T-helper 17 cell (primary cell): ENCODE measurements around the gene TTC13. TPM values are rescaled to one million over a fixed set of nuclear protein-coding genes. Genes with fewer than 3 reads are reported as not detected.
"Not testable (repeated sequence)": the region's sequence is repeated elsewhere in the genome, so short reads cannot be mapped to it uniquely, and the experiment has no call there.

Source experiments
- ATAC-seq: fragments of 150-1000 bp; cut with Tn5 transposase; 2 replicates; pipeline ENCODE4 v1.10.0; 2021; ENCODE audit warnings: mild to moderate bottlenecking, moderate library complexity
- DNase-seq, 3 donors: peaks; one replicate each; pipeline versions ENCODE4 v3.0.0 to v3.0.0-alpha.2; 2020 to 2021
- H3K9me3 ChIP-seq: one replicate; pipeline ENCODE4 v1.7.0; 2013; ENCODE audit warnings: low read length, mild to moderate bottlenecking; ENCODE audit not compliant: control insufficient read depth, poor library complexity, severe bottlenecking
- H3K27ac Mint-ChIP-seq: one replicate; pipeline ENCODE4 v1.8.0; 2022; ENCODE audit warnings: mild to moderate bottlenecking, moderate library complexity, mixed read lengths
- H3K27me3 Mint-ChIP-seq: one replicate; pipeline ENCODE4 v1.8.0; 2022; ENCODE audit warnings: mixed read lengths
- H3K36me3 Mint-ChIP-seq: one replicate; pipeline ENCODE4 v1.8.0; 2022; ENCODE audit warnings: low read depth, mixed read lengths
- H3K4me1 Mint-ChIP-seq: one replicate; pipeline ENCODE4 v1.8.0; 2022; ENCODE audit warnings: mild to moderate bottlenecking, mixed read lengths
- H3K4me3 Mint-ChIP-seq: one replicate; pipeline ENCODE4 v1.8.0; 2022; ENCODE audit warnings: mild to moderate bottlenecking, moderate library complexity, mixed read lengths
- total RNA-seq, 4 donors: library from RNA in 2 of 4; stranded (reverse) in 2 of 4; gene quantifications; one replicate each; pipeline ENCODE4 v1.2.3 and lab custom pipeline; 2022 to 2026

Gene TTC13
- 10 to 100 TPM; 27.4 to 34.7 TPM for total RNA-seq
- 42.4 to 60.5 reads per million in 2 donors for total RNA-seq (lab: John Stamatoyannopoulos, UW)

GRCh38 chr1:230978491-230979388 is at the start of gene TTC13, which contains the start of gene ARV1:
Gene TTC13, minus strand, starts transcription at chr1:230978861. Its CDS starts 31 bp downstream, at chr1:230978830.
Gene ARV1, plus strand, starts transcription at chr1:230979094. Its CDS starts 12 bp downstream, at chr1:230979106.
- no peaks in the 10 kb centered on the region for H3K27me3 Mint-ChIP-seq
- peaks cover 33% of the 10 kb centered on the region for H3K4me1 Mint-ChIP-seq
- peak within 1 kb of the TSS; percentile 94 for H3K27ac Mint-ChIP-seq
- DNase-seq = peak; percentile 86 to 95 (median 90)
- no peaks in the 10 kb centered on the region for H3K9me3 ChIP-seq
- peak within 1 kb of the TSS; percentile 98 for H3K4me3 Mint-ChIP-seq
- ATAC-seq = peak; percentile 92
- H3K36me3 Mint-ChIP-seq = peaks cover 3% of the 10 kb centered on the region

DNA sequence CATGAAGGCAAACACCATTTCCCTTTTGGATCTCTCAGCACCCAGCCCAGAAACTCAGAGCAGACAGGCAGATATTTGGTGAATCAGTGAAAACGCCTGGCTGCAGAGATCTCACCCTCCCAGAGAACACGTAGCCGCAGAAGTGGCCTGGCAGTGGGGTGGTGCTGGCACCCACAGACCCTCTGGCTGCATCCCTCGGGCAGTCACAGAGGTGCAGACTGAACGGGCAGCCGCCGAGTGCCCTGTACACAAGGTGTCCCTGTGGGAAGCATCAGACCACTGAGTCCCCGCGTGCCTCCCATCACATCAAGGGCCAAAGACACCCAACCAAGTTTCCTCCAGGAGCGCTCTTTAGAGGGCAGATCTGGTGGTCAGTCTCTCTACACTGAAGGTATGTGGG is 49.3 kb upstream of the TTC13 start:
- ATAC-seq (no peak), DNase-seq (no peak)
- H3K4me3 Mint-ChIP-seq = no peak overlapping the region

DNA sequence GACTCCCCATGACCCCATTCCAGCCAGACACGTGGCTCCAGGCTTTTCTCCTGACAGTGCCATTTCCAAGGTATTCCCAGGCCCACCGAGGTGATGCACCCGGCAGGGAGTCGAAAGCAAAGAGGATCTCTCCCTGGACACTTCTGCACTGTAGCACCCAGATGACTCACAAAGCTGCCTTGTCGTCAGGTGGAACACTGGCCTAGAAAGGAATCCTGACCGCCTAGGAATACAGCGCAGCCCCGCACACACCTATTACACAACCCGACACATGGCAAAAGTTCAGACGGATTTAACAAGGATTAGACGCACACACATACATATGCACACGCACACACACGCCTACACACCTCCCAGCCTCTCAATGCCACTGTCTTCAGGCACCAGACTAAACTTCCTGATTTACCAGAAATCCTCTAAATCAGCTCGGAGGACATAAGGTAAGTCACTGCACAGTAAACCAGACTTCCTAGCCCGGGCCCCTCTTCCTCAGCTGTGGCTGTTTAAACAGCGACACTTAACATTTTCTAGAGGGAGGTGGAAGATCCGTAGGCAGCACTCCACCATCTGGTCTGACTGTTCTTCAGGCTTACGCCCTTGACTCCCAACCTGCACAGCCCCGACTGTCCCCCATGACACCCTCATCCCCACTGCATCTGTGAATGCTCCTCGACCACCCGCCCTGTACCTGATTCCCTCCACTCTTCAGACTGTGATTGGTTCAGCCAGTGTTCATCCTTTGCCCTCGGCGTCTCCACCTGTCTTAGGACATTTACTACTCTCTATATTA is 48.7 kb upstream of the TTC13 start:
- H3K4me1 Mint-ChIP-seq = peaks cover 12% of the 10 kb centered on the region
- peaks cover 3% of the 10 kb centered on the region for H3K36me3 Mint-ChIP-seq
- no peak for DNase-seq
- ATAC-seq = no peak
- no peaks in the 10 kb centered on the region for H3K27me3 Mint-ChIP-seq
- H3K27ac Mint-ChIP-seq = no peak overlapping the region
- H3K4me3 Mint-ChIP-seq = no peak overlapping the region
- H3K9me3 ChIP-seq = no peaks in the 10 kb centered on the region

More for the DNA sequence above, 49.3 kb upstream of the TTC13 start:
- Mint-ChIP-seq H3K36me3 (peaks cover 3% of the 10 kb centered on the region), H3K27ac (no peak overlapping the region), H3K4me1 (peaks cover 11% of the 10 kb centered on the region), H3K27me3 (no peaks in the 10 kb centered on the region)
- H3K9me3 ChIP-seq = no peaks in the 10 kb centered on the region

- no peak overlapping the region for H3K27ac Mint-ChIP-seq
- peaks cover 3% of the 10 kb centered on the region for H3K36me3 Mint-ChIP-seq
- no peak for ATAC-seq
- H3K4me1 Mint-ChIP-seq = peaks cover 10% of the 10 kb centered on the region
- no peaks in the 10 kb centered on the region for H3K27me3 Mint-ChIP-seq
- no peak for DNase-seq
- H3K4me3 Mint-ChIP-seq = no peak overlapping the region
- no peaks in the 10 kb centered on the region for H3K9me3 ChIP-seq
These were observed 47.9 kb upstream of the TTC13 start for GRCh38 chr1:231026576-231026975.

DNA sequence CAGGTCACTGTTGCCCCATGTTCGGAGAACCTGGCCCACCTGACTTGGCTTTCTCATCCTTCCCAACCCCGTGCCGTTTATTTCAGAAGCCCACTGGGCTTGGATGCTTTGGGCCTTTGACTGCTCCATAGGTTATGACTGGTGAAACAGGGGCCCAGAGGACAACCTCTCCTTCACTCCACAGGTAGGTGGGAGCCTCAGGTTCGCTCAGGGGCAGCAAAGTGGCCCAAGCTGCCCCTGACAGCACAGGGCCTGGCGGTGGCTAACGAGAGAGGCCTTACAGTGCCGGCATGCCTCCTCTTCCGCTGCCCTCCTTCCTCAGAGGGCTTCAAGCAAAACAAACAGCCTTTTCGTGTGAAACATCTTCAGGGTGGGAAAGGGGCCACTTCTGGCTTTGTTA is 44.5 kb upstream of the TTC13 start:
- H3K9me3 ChIP-seq = no peaks in the 10 kb centered on the region
- Mint-ChIP-seq H3K4me3 (no peak overlapping the region), H3K36me3 (peaks cover 5% of the 10 kb centered on the region), H3K4me1 (peaks cover 12% of the 10 kb centered on the region), H3K27me3 (no peaks in the 10 kb centered on the region), H3K27ac (no peak overlapping the region)
- DNase-seq (no peak), ATAC-seq (no peak)

DNA sequence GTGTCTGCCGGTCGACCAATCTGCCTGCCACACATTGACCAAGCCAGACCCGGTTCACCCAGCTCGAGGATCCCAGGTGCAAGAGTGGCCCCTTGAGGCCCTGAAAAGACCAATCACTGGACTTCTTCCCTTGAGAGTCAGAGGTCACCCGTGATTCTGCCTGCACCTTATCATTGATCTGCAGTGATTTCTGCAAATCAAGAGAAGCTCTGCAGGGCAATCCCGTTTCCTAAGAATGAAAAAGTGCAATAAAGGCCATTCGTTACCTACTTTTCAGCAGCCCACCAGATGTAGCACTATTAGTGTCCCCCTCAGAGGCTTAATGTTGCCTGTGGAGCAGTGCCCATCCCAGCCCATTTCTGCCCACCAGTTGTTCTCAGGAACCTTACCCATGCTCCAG is 43.9 kb upstream of the TTC13 start:
- DNase-seq, H3K27ac Mint-ChIP-seq, H3K4me3 Mint-ChIP-seq, ATAC-seq, H3K36me3 Mint-ChIP-seq, H3K27me3 Mint-ChIP-seq, H3K9me3 ChIP-seq: not testable (repeated sequence)
- H3K4me1 Mint-ChIP-seq = peaks cover 12% of the 10 kb centered on the region

- no peak for ATAC-seq
- Mint-ChIP-seq H3K27me3 (no peaks in the 10 kb centered on the region), H3K4me3 (no peak overlapping the region), H3K4me1 (peaks cover 9% of the 10 kb centered on the region), H3K36me3 (peaks cover 6% of the 10 kb centered on the region), H3K27ac (no peak overlapping the region)
- H3K9me3 ChIP-seq = no peaks in the 10 kb centered on the region
- DNase-seq = no peak
These were observed 42.9 kb upstream of the TTC13 start for GRCh38 chr1:231021540-231022031.

GRCh38 chr1:231020816-231021215 is 42.2 kb upstream of the TTC13 start:
- Mint-ChIP-seq H3K4me3 (no peak overlapping the region), H3K27ac (peak overlapping the region; percentile 56), H3K36me3 (peaks cover 2% of the 10 kb centered on the region), H3K4me1 (peaks cover 6% of the 10 kb centered on the region), H3K27me3 (no peaks in the 10 kb centered on the region)
- ATAC-seq (no peak), DNase-seq (no peak)
- no peaks in the 10 kb centered on the region for H3K9me3 ChIP-seq

DNA sequence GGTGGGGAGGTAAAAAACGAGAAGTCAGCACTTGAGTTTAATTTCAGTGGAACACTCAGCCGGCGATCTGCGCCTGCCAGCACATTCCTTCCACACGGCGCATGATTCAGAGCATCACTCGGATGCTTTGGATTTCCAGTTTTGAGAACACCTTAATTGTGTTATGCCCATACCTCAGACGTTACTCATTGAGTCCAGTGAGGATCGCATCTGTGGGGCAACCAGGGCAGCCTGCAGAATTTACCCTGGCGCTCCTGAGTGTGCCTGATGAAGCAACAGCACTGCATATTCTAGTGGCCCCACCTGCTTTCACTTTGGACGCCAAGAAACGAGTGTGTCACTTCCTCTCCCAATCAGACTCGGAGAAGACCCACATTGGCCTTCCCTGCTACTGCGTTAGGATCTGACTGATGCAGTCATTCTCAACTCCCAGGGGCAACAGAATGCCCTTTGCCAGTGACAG is 41.5 kb upstream of the TTC13 start:
- H3K4me3 Mint-ChIP-seq = peak overlapping the region; percentile 55
- DNase-seq (no peak), ATAC-seq (no peak)
- peaks cover 2% of the 10 kb centered on the region for H3K36me3 Mint-ChIP-seq
- peaks cover 6% of the 10 kb centered on the region for H3K4me1 Mint-ChIP-seq
- H3K9me3 ChIP-seq = no peaks in the 10 kb centered on the region
- peak overlapping the region; percentile 56 for H3K27ac Mint-ChIP-seq
- H3K27me3 Mint-ChIP-seq = no peaks in the 10 kb centered on the region

GRCh38 chr1:231019711-231020110 is 41.0 kb upstream of the TTC13 start:
- H3K4me3 Mint-ChIP-seq = peak overlapping the region; percentile 55

DNA sequence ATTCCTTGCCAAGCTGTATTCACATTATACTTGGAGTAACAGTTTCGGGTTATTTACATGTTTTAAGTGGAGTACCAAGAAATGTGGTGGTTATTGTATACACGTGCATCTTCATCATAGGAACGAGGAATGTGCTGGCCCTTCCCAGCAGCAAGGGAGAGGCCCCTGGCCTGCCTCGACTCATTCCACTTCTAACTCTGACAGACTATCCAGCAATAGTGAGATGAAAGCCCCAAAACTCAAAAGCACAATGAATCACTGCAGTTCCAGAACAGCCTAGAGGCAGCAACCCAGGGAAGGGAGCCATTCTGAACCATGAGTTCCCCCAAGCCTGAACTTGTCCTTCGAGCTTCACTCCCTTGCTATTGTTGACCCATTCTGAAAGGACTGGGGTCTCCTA is 38.3 kb upstream of the TTC13 start:
- H3K36me3 Mint-ChIP-seq = peaks cover 2% of the 10 kb centered on the region
- H3K4me1 Mint-ChIP-seq = peaks cover 4% of the 10 kb centered on the region
- H3K9me3 ChIP-seq = no peaks in the 10 kb centered on the region
- no peak for DNase-seq
- ATAC-seq = no peak
- H3K27ac Mint-ChIP-seq = no peak overlapping the region
- no peaks in the 10 kb centered on the region for H3K27me3 Mint-ChIP-seq
- H3K4me3 Mint-ChIP-seq = peak overlapping the region; percentile 12

More at GRCh38 chr1:231019711-231020110, 41.0 kb upstream of the TTC13 start:
- Mint-ChIP-seq H3K27ac (no peak overlapping the region), H3K36me3 (peaks cover 2% of the 10 kb centered on the region), H3K27me3 (no peaks in the 10 kb centered on the region), H3K4me1 (peaks cover 6% of the 10 kb centered on the region)
- no peak for ATAC-seq
- no peak for DNase-seq
- H3K9me3 ChIP-seq = no peaks in the 10 kb centered on the region

DNA sequence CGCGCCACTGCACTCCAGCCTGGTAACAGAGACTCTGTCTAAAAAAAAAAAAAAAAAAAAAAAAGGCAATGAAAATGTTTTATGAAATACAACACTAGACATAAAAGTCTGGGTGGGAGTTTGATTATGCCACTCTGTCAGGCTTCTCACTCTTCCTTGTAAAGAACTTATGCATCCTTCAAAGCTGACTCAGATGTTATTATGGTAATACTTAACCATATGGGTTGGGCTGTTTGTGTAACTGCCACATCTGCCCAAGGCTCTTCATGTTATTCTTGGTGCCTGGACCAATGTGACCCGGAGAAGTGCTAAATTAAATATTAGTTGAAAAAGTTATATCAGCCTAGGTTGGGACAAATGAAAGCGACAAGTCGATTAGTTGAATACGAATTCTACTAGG is 37.6 kb upstream of the TTC13 start:
- ATAC-seq (no peak), DNase-seq (no peak)
- Mint-ChIP-seq H3K4me3 (no peak overlapping the region), H3K4me1 (peaks cover 4% of the 10 kb centered on the region), H3K27ac (no peak overlapping the region), H3K27me3 (no peaks in the 10 kb centered on the region), H3K36me3 (peaks cover 2% of the 10 kb centered on the region)
- no peaks in the 10 kb centered on the region for H3K9me3 ChIP-seq
